ENCODE data around the gene SYDE2. TPM values are rescaled to one million over a fixed set of nuclear protein-coding genes. Genes with fewer than 3 reads are reported as not detected.
"Not testable (repeated sequence)": the region's sequence is repeated elsewhere in the genome, so short reads cannot be mapped to it uniquely, and the experiment has no call there.

Gene SYDE2
- total RNA-seq, 1 donor from 2014 or later = 2.3 TPM

DNA sequence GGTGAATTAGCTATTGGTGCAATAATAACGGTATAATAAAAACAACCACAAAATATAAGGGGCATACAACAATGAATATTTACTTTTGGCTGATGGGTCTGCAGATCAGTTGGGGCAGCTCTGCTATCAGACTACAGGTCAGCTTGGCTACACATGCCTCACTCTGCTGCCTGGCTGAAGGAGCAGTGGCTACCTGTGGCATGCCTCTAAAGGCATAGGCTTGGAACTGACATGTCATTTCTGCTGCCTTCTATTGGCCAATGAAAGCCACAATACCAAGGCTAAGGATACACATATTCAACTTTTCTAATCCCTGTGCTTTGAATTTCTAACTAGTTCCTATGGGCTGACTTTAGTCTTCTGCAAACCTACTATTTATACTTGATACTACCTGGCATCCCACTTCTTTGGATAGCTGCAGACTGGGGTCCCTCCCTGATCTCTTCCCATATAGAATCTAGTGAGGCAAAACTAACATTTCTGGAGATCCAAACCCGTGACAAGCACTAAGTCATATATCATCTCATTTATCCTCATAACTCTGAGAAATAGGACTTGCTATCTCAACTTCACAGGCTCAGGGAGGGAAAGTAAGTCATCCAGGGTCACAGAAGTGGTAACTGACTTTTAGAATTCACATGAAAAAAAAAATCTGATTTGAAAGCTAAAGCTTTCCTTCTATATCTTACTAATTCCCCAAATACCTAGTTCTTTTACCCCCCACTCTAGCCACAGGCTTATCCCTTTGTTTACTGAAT is 19.2 kb upstream of the SYDE2 start:
- no peak for DNase-seq

DNA sequence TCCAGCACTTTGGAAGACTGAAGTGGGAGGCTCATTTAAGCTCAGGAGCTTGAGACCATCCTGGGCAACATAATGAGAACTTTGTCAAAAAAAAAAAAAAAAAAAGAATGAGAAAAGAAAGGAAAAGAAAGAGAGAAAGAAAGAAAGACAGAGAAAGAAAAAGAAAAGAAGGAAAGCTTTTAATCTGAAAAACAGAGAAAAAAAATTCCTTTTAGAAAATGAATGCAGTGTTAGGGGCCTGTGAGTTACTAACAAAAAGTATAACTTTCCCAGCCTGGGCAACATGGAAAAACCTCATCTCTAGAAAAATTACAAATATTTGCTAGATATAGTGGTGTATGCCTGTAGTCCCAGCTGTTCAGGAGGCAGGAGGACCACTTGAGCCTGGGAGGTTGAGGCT is 15.9 kb upstream of the SYDE2 start:
- DNase-seq = no peak

DNA sequence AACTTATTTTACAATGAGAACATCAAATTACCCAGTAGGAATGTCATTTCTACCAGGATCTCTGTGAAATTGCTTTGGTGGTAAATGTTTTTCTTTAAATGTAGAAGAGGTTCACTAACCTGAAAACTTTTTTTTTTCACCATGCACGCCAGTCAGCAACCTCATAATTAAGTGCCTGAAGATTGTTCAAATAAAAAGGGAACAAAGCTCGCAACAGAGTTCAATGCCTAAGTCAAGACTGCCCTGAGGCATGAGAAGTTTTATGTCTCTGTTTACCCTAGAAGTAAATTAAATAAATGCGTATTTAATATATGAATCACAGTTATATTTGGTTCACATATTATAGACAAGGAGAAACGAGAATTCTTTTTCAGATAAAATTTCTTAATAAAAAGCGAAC is 13.8 kb upstream of the SYDE2 start:
- no peak for DNase-seq

DNA sequence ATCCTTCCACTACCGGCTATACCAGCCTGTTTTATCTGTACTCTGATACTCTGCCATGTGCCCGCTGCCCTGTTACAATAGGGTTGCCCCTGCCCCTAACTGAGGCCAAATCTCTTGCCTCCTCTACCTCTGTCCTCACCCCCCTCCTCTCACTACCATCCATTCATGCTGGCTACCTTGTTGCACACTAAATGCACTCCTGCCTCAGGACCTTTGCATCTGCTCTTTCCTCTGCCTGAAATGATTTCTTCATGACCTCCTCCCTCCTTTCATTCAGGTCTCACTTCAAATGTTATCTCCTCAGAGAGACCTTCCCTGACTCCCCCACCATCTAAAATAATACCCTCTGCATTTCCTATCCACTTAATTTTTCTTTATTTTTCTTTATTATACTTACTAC is 7.7 kb upstream of the SYDE2 start:
- no peak for DNase-seq

DNA sequence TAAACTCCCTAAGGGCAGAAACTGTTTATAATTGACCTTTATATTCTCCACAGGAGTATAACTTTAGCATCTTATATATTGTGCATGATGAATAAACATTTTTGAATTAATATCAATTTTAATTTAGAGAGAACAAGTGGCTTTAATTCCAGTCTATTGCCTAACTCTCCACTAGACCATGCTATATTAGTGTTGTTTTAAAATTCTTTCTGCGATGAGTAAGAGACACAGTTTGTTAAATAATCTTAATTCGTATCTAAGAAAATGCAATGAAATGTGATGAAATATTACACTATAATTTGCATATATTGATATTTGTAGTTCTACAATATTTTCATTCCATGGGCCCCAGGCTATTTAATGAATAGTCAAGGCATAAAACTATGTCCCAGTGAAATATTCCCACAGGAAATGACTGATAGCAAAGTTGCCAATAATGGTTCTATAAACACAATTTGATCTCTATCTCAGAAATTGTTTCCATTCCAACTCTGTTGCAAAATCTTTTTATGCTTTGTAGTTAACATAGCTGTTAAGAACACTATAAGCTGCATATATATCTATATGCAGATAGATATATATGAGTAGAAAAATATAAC is 2.9 kb upstream of the SYDE2 start:
- DNase-seq = no peak

DNA sequence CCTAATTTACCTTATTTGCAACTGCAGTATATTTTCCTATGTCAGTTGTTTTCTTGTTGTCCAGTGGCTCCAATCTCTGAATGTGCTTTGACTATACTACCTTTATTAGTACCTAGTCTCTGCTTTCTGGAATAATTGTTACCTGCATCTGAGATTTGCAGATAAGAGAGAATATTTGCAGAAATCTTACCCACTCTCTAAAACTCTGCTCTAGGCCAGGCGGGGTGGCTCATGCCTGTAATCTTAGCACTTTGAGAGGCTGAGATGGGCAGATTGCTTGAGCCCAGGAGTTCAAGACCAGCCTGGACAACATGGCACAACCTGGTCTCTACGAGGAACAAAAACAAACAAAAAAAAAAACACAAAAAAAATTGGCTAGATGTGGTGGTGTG is 2.0 kb upstream of the SYDE2 start:
- DNase-seq = no peak

DNA sequence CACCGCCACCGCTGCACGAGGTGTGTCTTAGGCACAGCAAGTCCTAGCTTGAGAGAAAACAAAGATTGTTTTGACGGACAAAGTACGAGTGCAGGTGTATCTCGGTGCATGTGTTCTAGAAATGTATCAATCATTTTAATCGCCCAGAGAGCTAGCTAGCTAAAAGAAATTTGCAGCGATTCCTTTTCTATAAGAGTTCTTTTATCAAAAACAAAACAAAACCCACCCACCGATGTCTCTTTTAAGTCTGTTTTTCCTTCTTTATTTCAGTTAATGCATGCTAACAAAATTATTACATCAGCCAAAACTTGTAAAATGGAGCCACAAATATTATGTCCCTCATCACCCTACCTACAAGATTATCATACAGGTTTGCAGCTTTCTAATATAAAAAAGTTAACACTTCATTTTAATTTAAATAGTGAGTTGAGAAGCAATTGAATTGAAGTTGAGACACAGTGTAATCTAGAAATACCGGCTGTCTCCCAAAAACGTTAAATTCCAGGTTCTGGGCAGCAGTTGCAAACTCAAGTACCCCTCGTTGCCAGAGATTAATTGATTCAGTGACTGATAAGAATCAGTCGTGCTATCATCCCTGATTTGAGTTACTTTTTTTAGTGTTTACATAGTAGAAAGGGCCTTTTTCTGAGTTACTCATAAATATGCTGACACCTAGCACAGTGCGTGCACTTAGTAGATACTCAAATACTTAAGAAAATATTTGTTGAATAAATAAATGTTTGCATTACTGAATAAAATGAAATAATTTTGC is 1.5 kb upstream of the SYDE2 start:
- DNase-seq = no peak

DNA sequence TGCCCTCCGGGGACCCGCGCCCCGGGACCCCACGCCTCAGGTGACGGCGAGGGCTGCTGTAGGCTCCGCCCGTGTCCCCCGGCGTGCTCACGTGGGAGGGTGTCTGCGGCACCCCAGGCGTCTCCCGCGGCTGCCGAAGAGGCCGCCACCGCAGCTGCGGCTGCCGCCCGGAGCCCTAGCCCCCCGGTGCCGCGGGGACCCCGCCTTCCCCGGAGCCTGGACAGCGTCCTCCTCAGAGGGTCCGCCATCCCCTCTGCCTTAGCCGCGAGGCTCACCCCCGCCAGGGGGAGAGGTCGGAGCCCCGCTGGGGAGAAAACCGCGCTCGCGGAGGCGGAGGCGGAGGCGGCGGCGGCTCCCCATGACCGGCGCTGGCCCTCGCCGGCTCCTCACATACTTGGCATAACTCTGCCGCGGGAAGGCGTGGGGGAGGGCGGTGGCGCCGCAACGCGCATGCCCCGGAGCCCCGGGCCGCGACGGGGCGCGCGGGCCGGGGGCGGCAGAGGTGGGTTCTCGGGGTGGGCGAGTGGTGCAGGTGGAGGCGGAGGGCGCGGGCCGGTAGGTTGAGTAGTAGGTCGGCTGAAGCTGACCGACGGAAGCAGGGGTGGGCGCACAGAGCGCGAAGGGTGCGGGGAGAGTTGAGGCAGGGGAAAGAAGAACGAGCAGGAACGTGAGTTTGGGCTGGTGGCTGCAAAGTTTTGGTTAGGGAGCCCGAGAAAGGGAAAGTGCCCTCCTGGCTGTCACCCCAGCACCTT is 700 bp upstream of the SYDE2 start:
- peak; percentile 40 for DNase-seq

DNA sequence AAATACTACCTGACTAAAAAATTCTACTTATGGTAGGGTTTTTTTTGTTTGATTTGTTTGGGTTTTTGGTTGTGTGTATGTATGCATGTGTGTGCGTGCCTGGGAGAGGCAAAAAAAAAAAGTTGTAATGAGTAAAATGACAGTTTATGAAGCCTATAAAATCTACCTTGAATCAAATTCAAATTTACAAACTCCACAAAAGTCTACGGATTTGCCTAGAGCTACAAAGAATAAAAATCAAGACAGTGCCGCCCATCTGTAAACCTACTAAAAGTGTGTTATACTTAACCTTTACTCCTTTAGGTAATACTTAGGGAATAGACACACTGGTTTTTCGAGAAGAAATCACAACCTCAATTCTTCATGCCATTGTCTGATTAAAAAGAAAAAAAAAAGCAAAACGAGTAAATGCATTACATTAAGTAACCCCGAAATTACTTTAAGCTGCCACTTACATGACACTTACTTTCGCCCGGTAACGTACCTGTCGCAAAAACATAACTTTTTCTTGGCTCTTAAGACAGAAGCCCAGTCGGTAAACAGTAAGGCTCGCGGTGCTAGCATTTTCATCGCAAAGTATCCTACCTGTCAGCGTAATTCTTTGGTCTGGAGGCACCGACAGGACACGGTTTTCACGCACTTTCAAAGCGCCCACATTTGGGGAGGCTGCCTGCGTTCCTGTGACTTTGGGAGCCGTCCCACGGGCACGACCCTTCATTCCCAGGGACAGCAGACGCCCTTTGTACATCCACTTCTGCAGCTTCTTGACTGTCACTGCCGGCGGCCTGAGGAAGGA is 951 bp downstream of the SYDE2 start:
- no peak for DNase-seq

DNA sequence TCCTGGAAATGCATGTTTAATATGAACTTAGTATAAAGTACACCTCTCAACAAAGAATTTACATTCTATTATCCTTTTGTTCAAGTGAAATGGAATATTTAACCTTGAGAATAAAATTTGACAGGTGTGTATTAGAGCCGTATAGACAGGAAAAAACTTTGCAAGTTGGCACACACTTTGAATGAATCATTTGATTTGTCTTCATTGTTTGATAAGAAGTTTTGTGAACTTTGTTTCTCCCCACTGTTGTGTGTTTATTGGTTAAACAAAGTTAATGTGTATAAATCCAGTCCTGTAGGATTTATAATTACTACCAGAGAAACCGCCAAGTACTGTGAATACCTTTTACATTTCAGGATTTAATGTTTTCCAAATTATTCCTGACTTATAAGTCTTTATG is 2.0 kb downstream of the SYDE2 start:
- DNase-seq = no peak

DNA sequence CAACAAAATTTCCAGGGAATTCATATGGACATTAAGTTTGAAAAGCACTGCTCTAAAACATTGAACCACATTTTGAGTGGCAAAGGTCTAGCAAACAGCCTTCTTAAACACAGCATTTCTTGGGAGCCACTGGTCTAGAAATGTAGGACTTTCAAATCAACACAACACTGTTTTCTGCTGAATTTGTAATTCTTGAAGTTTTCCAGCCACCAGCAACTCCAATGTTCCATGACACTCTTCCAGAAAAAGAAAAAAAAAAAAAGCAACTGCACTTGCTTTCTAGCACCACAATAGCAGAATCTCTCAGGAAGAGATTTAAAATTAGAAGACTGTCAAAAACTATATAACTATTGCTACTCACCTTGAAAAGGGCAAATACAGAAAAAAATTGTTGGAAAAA is 4.5 kb downstream of the SYDE2 start:
- DNase-seq = no peak

DNA sequence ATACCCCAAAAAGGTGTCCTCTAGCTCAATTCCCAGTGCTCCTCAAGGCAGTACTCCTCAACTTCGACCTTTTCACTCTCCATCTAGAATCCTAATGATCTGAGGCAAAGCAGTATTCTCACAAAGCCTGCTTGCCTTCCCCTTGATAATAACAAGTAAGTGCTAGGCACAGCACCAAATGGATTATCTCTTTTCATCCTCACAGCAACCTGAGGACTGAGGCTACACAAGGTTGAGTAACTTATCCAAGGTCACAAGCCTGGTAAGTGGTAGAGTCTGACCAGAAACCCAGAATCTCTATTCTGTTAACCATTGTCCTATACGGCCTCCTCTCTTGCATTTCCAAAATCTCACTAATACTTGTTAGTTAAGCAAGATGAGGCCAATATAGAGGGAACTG is 5.1 kb downstream of the SYDE2 start:
- no peak for DNase-seq

DNA sequence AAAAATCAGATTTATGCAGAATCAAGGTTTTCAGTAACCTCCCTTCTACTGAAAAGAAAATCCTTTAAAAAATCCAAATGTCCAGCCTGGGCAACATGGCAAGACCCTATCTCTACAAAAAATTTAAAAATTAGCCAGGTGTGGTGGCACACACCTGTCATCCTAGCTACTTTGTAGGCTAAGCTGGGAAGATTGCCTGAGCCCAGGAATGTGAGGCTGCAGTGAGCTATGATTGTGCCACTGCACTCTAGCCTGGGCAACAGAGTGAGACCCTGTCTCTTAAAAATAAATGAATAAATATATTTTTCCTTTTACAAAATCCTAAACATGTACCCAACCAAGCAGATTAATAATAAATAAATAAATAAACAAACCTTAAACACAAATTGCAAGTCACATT is 8.7 kb downstream of the SYDE2 start:
- not testable (repeated sequence) for DNase-seq

DNA sequence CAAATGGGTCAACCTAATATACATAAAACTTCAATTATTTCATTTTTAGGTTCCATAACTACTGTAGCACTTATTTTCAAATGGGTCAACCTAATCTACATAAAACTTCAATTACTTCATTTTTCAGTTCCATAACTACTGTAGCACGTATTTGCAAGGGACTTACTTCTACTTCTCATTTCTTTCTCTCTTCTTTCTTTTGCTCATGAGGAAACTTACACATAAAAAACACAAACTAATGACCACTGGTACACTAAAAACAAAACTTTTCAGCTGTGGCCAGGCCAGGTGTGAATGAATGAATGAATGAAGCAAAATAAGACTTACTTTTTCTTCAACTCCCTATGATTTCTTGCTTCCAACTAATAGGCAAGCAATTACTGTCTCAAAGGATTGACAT is 11.7 kb downstream of the SYDE2 start:
- no peak for DNase-seq

DNA sequence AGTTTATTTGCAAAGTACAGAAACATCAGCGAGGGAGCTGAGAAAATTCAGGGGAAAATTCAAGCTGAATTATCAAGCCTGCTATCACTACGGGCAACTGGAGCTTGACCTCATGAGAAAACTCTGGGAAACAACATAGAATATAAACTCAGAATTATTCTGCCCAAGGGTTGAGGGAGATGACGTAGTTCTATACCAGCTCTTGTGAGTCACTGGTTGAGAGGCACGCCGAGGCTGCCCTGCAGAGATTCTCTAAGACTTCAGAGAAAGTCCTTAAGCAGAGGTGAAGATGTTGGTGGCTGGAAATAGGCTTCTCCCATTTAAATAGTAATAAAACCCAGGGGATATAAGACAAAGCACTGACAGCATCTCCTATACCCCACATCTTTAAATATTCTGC is 12.3 kb downstream of the SYDE2 start:
- DNase-seq = no peak

DNA sequence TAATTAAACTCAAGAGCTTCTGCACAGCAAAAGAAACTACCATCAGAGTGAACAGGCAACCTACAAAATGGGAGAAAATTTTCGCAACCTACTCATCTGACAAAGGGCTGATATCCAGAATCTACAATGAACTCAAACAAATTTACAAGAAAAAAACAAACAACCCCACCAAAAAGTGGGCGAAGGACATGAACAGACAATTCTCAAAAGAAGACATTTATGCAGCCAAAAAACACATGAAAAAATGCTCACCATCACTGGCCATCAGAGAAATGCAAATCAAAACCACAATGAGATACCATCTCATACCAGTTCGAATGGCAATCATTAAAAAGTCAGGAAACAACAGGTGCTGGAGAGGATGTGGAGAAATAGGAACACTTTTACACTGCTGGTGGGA is 13.8 kb downstream of the SYDE2 start:
- not testable (repeated sequence) for DNase-seq

DNA sequence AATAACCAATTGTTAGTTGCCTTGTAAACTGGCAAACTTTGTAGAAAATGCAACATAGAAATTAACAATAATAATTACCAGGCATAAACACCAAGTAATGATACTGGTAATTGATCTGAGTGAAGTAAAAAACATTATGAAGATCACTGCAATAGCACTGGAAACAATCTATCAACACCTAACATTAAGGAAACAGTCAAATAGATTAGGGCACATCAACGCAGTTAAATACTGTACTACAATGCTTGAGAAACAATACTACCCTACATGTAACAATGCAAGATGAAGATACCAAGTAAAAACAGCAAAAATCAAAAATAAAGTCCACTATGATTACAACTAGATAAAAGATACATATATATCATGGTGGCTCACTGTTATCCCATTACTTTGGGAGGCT is 16.6 kb downstream of the SYDE2 start:
- DNase-seq = no peak

DNA sequence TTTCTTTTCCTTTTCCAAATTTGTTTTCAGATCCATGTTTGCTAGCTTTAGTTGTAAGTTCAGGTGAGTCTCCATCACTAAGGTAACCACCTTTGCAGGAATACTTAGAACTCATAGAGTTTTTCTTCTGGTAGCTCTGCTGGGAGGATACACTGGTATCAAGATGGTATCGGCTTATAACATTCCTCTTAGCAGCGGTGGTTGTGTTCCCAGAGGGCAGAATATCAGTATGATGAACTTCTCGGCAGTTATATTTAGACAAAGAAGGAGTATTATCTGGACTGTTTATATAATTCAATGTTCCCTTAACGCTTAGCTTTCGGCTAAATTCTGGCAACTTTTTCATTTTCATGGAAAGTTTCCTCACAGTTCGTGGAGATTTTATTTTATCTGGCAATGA is 18.1 kb downstream of the SYDE2 start:
- DNase-seq = no peak

DNA sequence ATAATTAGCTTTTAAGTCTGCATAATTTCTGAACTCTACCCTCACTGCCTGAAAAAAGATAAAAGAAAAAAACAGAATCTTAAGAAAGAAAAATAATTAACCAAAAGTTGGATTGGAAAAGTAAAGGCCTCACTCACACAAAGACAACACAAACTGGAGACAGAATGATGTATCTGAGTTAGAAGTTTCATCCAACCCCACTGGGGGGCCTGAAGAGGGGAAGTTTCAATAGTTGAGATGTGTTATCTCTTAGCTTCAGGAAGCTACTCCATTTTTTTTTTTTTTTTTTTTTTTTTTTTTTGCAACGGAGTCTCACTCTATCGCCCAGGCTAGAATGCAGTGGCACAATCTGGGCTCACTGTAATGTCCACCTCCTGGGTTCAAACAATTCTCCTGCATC is 19.9 kb downstream of the SYDE2 start:
- DNase-seq = no peak

DNA sequence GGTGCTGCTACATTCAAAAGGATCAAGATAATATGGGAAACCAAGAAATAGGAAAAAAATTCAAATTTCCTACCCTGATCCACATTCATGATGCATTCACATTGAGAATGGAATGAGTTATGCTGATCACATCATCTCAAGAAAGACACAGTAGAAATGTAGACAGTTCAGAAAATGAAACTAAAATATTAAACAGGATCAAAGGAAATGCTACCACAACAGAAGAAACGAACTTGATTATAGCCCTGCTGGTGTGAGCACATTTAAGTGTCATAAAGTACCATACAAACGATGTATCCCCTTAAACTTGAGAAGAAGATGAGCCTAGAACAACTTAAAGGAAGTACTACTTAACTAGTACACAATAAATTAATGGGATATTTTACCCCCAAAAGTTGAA is 21.3 kb downstream of the SYDE2 start:
- DNase-seq = no peak

DNA sequence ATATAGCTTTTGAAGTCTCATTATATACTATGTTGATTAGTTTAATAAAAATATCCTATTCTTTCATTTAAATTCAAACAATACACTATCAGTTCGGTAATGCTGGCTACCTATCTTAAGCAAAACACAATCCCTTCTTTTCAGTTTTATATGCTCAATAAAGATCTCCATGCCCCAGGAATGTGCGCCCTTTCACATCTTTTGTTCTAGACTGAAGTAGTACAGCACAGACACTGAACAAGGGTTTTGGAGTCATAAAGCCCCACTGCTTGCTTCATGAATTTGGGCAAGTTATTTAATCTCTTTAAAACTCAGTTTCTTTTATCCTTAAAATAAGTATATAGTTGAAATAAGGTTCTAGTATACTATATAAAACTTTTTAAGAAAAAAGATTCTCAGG is 22.4 kb downstream of the SYDE2 start:
- DNase-seq = no peak

DNA sequence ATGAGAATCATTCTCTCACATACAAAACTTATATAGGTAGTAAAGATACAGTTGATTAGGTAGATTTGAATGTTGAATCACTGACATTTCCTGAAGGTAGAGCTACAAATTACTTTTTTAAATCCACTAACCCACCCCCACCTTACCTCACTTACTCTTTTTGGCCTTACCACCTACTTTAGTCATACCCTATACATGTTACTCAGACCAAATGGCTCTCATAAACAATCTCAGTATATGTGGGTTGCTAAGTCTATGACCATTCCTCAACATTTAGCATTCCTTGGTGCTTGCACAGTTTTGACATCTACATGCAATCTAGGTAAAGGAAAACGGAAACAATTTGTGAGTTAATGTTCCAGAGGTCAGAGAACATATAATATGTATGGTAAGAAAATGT is 26.3 kb downstream of the SYDE2 start:
- no peak for DNase-seq

Measured in occipital lobe (tissue), 2 donors.